Measurements from ENCODE around the gene SYCE3.

SYCE3 gene

GRCh38 chr22:50502096-50502495 is 60.6 kb downstream of the SYCE3 start:
- DNase-seq (ENCODE audit: low read depth in 2 of 2), result no peak
